ENCODE results near the gene HOXB1. TPM values are rescaled to one million over a fixed set of nuclear protein-coding genes. Genes with fewer than 3 reads are reported as not detected.

The HOXB1 gene
- total and polyA plus RNA-seq, 4 donors = not detected

GRCh38 chr17:48486557-48486956, 44.3 kb downstream of the HOXB1 start:
- H3K9me3 ChIP-seq (ENCODE audit: control insufficient read depth in 4 of 4, low read length in 3 of 4) = no peaks in the 10 kb centered on the region
- H3K4me1 ChIP-seq (ENCODE audit: control insufficient read depth in 4 of 4, insufficient read depth in 4 of 4, low read length in 3 of 4) = no peaks in the 10 kb centered on the region
- DNase-seq (ENCODE audit: low spot score) = no peak
- H3K9ac ChIP-seq (ENCODE audit: low read depth in 1 of 2, low read length in 2 of 2) = no peak overlapping the region
- 66% methylated on average over 5 of the region's 5 CpGs for WGBS
- no peaks in the 10 kb centered on the region for H3K36me3 ChIP-seq (ENCODE audit: control insufficient read depth in 4 of 4, insufficient read depth in 3 of 4, low read depth in 1 of 4, low read length in 3 of 4)
- no peak overlapping the region for H3K27ac ChIP-seq (ENCODE audit: low read depth in 1 of 2, low read length in 2 of 2)
- TF ChIP-seq HNF4A (conservative IDR thresholded peaks at IDR 0.05) (no peak), CTCF (IDR thresholded peaks at IDR 0.05; ENCODE audit: low read depth, low read length, missing input control) (no peak), NR2F2 (IDR thresholded peaks at IDR 0.05) (no peak), MAX (IDR thresholded peaks at IDR 0.05) (no peak), JUND (IDR thresholded peaks at IDR 0.05) (no peak)
- peaks cover 0 to 10% (median 5%) of the 10 kb centered on the region in 4 donors for H3K27me3 ChIP-seq (ENCODE audit: control insufficient read depth in 4 of 4, insufficient read depth in 4 of 4, low read length in 3 of 4)
- no peak overlapping the region for H3K4me3 ChIP-seq (ENCODE audit: low read depth in 1 of 3, low read length in 3 of 3)

GRCh38 chr17:48484850-48485249, 46.0 kb downstream of the HOXB1 start:
- H3K36me3 ChIP-seq (ENCODE audit: control insufficient read depth in 4 of 4, insufficient read depth in 3 of 4, low read depth in 1 of 4, low read length in 3 of 4) = no peaks in the 10 kb centered on the region
- TF ChIP-seq CTCF (IDR thresholded peaks at IDR 0.05; ENCODE audit: low read depth, low read length, missing input control) = no peak
- TF ChIP-seq ATF3 (IDR thresholded peaks at IDR 0.05) = no peak
- no peak for TF ChIP-seq NR2F2 (IDR thresholded peaks at IDR 0.05)
- WGBS = 70% methylated on average over 2 of the region's 2 CpGs
- H3K4me1 ChIP-seq (ENCODE audit: control insufficient read depth in 4 of 4, insufficient read depth in 4 of 4, low read length in 3 of 4) = no peaks in the 10 kb centered on the region
- no peak overlapping the region for H3K27ac ChIP-seq (ENCODE audit: low read depth in 1 of 2, low read length in 2 of 2)
- no peak for DNase-seq (ENCODE audit: low spot score)
- H3K9ac ChIP-seq (ENCODE audit: low read depth in 1 of 2, low read length in 2 of 2) = no peak overlapping the region
- peaks cover 0 to 10% (median 4%) of the 10 kb centered on the region in 4 donors for H3K27me3 ChIP-seq (ENCODE audit: control insufficient read depth in 4 of 4, insufficient read depth in 4 of 4, low read length in 3 of 4)
- H3K4me3 ChIP-seq (ENCODE audit: low read depth in 1 of 3, low read length in 3 of 3) = no peak overlapping the region
- no peaks in the 10 kb centered on the region for H3K9me3 ChIP-seq (ENCODE audit: control insufficient read depth in 4 of 4, low read length in 3 of 4)

GRCh38 chr17:48484256-48484655, 46.6 kb downstream of the HOXB1 start:
- no peak overlapping the region for H3K9ac ChIP-seq (ENCODE audit: low read depth in 1 of 2, low read length in 2 of 2)
- peaks cover 0 to 10% (median 4%) of the 10 kb centered on the region in 4 donors for H3K27me3 ChIP-seq (ENCODE audit: control insufficient read depth in 4 of 4, insufficient read depth in 4 of 4, low read length in 3 of 4)
- no peak overlapping the region for H3K27ac ChIP-seq (ENCODE audit: low read depth in 1 of 2, low read length in 2 of 2)
- H3K9me3 ChIP-seq (ENCODE audit: control insufficient read depth in 4 of 4, low read length in 3 of 4) = no peaks in the 10 kb centered on the region
- WGBS = 77% methylated on average over 3 of the region's 3 CpGs
- no peak overlapping the region for H3K4me3 ChIP-seq (ENCODE audit: low read depth in 1 of 3, low read length in 3 of 3)
- H3K4me1 ChIP-seq (ENCODE audit: control insufficient read depth in 4 of 4, insufficient read depth in 4 of 4, low read length in 3 of 4) = no peaks in the 10 kb centered on the region
- no peak for TF ChIP-seq TAF1 (conservative IDR thresholded peaks at IDR 0.05)
- no peak for TF ChIP-seq REST (IDR thresholded peaks at IDR 0.05)
- no peak for TF ChIP-seq JUND (IDR thresholded peaks at IDR 0.05)
- no peak for TF ChIP-seq FOXA1 (IDR thresholded peaks at IDR 0.05)
- TF ChIP-seq EGR1 (IDR thresholded peaks at IDR 0.05; ENCODE audit: low read depth in 2 of 2) = no peak
- no peak for TF ChIP-seq RAD21 (IDR thresholded peaks at IDR 0.05)
- TF ChIP-seq SP1 (IDR thresholded peaks at IDR 0.05) = no peak
- no peak for TF ChIP-seq MAX (IDR thresholded peaks at IDR 0.05)
- no peak for TF ChIP-seq ATF3 (IDR thresholded peaks at IDR 0.05)
- H3K36me3 ChIP-seq (ENCODE audit: control insufficient read depth in 4 of 4, insufficient read depth in 3 of 4, low read depth in 1 of 4, low read length in 3 of 4) = no peaks in the 10 kb centered on the region
- no peak for DNase-seq (ENCODE audit: low spot score)
